GM21529 (cell line): ENCODE data around the gene HLCS.

ENCODE experiments used
- ATAC-seq: cut with Tn5 transposase; IDR thresholded peaks from one replicate; pipeline ENCODE4 v1.9.1; 2021; ENCODE audit not compliant: unreplicated experiment

The HLCS gene

GRCh38 chr21:36750576-36750959, 215.9 kb downstream of the HLCS start:
- ATAC-seq: no peak

DNA sequence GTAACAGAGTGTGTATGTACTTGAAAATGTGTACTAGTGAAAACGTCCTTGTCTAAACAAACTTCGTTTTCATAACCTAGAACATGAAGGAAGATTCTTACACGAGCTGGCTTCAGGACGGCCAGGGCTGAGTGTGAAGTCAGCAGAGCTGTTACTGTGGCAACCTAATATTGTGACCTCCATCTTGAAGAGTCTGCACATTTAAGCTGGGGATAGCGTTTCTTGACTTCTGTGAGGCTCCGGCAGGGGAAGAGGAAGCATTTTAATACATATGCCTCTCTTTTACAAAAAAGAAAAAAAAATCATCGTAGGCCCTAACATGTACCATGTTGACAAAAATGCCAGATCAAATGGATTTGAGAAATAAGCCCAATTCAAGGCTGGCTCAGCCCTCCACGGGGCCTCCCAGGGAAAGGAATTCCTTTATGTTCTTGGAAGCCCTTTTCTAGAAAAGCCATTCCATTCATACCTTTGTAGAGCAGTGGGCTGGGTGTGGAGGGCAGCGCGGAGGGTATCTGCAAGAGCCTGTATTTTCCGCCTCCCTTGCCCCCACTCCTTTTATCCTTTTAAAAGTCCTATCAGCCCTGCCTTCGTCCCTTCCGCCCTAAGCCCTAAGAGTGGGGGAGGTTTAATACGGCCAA, 216.4 kb downstream of the HLCS start:
- ATAC-seq: no peak

DNA sequence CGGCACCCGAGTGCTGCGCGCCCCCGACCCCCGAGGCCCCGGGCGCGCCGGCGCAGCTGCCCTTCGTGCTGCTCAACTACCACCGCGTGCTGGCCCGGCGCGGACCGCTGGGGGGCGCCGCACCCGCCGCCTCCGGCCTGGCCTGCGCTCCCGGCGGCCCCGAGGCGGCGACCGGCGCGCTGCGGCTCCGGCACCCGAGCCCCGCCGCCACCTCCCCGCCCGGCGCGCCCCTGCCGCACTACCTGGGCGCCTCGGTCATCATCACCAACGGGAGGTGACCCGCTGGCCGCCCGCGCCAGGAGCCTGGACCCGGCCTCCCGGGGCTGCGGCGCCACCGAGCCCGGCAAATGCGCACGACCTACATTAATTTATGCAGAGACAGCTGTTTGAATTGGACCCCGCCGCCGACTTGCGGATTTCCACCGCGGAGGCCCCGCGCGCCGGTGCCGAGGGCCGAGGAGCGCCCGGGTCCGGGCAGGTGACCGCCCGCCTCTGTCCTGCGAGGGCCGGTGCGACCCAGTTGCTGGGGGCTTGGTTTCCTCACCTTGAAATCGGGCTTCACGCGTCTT, 218.6 kb downstream of the HLCS start:
- no peak for ATAC-seq

- no peak for ATAC-seq
Measured at GRCh38 chr21:36747041-36747814, 219.2 kb downstream of the HLCS start.

DNA sequence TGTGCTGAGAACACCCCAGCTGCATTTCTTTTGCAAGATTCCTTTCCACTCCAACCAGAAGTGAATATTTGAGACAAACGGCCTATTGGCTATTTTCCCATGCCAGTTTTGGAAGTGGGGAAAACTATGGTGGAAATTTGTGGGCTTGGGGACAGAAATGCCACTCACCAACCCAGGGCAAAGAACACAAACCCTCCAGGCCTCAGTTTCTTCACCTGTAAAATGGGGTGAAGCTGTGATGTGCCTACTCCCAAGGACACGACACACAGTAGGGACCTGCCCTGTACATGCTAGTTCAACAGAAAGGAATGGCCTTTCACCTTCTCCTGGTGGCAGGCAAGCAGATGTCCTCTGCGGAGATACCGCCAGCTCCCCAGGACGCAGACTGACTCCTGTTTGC, 221.0 kb downstream of the HLCS start:
- no peak for ATAC-seq

- ATAC-seq: no peak
Measured at GRCh38 chr21:36744560-36745231, 221.8 kb downstream of the HLCS start.

- ATAC-seq: no peak
Measured at GRCh38 chr21:36744190-36744559, 222.3 kb downstream of the HLCS start.

- ATAC-seq: no peak
Measured at GRCh38 chr21:36743446-36743845, 223.0 kb downstream of the HLCS start.

DNA sequence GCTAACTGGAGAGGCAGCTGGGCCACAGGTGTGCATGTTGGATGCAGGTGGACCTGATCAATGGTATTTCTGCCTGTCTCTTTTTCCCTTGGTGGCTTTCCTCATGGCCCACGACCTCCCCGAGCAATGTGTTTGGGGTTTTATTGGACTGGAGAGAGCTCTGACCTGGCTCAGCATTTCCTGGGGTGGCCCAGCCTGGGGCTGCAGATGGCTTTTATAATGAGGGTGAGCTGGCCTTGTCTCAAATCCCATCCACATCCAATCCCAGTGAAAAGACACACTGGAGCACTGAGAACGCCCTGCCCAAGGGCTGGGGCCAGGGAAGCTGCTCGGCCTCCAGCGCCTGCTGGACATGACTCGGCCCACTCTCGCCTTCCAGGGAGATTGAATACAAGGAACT, 223.5 kb downstream of the HLCS start:
- ATAC-seq: no peak

DNA sequence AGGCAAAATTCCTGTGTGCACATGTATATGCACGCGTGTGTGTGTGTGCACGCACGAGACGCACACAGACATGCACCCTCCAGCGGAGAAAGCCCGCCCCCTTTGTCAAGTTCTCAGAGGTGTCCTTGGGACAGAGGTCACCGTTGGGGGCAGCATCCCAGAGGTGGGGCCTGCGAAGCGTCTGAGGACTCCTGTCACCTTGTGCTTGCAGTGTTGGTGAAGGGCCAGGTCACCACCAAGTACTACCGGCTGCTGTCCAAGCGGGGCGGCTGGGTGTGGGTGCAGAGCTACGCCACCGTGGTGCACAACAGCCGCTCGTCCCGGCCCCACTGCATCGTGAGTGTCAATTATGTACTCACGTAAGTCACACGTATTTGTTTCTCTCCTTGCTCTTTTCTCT, 225.0 kb downstream of the HLCS start:
- no peak for ATAC-seq

DNA sequence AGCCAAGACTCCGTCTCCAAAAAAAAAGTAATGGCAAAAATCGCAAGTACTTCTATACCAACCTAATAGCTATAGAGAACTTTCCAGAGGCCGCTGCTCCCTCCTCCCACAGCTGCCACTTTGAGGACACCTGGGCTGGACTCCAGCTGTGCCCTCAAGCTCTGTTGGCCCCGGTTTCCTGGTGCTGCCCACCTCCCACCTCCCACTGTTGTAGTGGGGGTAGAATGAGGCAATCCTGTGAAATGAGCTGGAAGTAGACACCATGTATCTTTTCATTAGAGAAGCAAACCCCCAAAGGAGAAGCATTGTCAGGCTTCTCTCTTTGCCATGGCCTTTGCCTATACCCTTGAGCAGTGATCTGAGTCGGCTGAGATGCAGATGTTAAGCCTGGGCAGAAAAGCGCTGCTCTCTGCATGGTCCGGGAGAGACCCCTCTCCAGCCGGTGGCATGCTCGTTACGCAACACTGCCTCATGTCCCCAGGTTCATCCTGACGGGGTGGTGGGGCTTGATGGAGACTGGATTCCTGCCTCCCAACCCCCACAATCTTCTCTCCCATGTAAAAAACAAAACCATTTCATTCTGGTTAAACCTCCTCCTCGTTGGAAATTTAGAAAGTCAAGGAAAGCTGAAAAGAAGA, 227.9 kb downstream of the HLCS start:
- ATAC-seq: no peak

DNA sequence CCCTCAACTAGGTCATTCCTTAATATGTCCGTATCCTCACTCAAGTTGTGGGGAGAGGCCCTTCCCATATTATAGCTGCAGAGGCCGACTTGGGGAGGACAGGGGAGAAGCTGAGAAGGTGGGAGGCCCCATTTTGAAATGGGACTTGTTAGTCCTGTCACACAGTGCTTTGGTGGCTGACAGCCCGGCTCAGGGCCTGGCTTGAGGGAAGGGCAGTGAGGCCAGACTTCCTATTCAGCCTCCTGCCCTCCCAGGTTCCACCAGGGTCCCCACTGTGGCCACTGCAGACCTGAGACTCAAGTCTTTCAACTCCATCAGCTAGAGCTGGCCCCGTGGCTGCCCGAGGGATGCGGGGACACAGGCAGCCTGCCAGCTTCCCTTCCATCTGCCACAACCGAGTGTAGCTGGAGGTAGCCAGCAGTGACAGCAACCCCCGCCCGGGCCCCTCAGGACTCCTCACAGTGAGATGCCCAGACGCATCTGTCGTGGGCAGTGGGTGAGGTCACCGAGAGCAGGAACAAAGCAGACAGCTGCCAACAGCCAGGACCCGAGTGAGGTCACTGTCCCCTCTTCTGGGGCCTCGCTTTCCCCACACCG, 230.6 kb downstream of the HLCS start:
- no peak for ATAC-seq

DNA sequence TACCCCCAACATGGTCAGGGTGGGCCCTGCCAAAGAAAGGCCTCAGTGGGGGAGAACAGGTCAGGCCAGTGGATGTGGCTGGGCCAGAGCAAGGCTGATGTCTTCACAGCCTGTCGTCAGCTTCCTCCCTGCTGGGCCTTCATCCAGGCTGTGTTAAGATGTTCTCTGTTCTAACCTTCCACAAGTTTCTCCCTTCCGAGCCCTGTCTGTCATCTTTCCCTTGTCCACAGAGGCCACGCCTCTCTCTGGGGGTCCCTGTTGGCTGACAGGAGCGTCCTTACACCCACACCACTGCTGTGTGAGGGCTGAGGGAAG, 231.3 kb downstream of the HLCS start:
- ATAC-seq: no peak

- no peak for ATAC-seq
Measured at GRCh38 chr21:36734367-36735200, 231.9 kb downstream of the HLCS start.

DNA sequence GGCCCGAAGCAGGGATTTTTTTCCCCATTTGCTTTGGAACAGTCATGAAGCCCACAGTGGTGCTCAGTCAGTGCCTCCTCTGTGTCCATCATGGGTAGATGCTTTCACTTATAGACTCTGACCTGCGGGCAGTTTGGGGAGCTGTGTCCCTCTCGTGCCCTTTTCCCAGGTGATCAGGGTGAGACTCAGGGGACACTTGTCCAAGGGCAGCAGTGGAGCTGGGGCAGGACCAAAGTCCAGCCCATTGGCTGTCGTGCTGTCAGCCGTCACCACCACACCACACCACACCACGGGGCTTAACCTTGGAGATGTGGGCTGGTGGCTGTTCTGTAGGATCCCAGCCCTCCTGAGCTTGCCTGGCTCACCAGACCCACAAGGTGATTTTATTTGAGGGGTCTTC, 232.6 kb downstream of the HLCS start:
- no peak for ATAC-seq

DNA sequence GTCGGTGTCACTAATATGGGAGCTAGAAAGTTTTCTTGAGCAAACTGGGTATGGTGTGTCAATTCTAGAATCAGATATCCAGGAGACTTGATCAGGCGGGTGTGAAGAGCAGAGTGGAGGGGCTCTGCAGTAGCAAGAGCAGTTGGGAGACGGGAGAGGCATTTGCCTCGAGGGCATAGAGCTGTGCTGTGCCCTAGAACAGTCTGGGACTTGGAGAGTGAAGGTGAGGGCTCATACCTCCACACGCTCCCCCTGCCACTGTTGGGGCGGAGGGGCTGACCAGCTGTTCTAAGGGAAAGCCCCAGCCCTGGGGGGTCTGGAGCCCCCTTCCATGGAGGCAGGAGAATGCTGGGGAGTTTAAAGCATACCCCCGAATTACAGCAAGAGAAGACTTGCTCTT, 233.7 kb downstream of the HLCS start:
- no peak for ATAC-seq

- ATAC-seq: no peak
Measured at GRCh38 chr21:36732217-36732616, 234.3 kb downstream of the HLCS start.

DNA sequence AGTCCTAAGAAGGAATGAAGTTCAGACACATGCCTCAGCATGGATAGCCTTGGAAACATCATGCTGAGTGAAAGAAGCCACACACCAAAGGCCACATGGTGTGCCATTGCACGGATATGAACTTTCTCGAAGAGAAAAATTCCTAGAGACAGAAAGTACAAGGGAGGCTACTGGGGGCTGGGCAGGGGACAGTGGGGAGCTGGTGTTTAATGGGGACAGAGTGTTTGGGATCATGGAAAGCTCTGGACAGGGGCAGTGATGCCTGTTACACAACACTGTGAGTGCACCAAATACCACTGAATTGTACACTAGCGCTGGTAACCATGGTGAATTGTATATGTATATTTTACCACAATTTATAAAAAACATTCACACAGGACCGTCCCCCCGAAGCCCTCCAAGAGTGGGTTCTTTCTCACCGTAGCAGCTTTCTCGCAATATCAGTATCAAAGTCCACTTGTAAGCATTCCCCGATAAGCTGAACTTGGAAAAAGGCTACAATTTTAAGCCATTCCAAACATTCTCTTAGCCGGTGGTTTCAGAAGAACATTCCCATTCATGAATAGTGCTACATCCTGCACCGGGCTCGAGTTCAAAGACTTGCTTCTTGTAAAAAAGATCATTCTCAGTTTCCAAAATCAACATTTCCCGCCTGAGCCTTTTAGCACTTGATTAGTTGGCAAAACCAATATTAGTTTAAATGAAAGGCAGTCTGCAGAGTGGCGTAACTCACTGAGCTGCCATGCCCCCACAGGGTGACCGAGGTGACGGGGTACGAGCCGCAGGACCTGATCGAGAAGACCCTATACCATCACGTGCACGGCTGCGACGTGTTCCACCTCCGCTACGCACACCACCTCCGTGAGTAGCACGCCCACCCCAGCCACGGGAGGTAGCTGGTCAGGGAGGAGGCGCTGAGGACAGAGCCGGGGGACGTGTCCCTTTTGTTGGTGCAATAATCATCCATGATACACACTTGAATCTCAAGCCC, 235.9 kb downstream of the HLCS start:
- no peak for ATAC-seq

DNA sequence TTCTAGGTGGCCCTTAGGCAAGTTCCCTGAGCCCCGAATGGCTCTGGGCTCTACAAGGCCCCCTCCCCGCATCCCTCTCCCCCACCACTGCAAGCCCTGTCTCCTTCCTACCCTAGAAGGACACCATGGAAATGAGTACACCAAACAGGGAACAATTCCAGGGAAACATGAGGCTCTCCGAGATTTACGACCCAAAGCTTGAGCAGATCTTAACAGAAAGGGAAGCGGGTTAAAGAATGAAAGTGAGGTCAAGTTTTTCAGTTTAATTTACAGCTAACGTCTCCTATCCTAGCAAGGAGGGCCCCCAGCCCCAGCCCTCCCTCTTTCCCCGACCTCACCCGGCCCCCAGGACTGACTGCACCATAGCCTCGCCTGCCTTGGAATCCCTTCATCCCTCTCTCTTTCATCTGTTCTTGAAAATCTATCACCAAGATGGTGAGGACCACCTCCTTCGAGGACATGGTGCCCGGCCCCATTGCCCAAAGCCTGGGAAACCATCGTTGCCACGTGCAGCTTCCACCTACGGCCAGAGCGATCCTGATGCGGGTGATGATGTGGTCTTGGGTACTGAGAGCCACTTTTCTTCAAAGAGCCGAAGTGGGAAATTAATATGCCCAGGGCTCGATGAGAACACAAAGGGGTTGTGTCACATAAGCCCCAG, 237.0 kb downstream of the HLCS start:
- ATAC-seq: no peak
